Breast epithelium (tissue), 4 donors: ENCODE results near the gene PADI6. TPM values are rescaled to one million over a fixed set of nuclear protein-coding genes. Genes with fewer than 3 reads are reported as not detected.
"Not testable (repeated sequence)": the region's sequence is repeated elsewhere in the genome, so short reads cannot be mapped to it uniquely, and the experiment has no call there.

Experiments used
- DNase-seq, 2 donors: peaks; one replicate each; pipeline ENCODE4 v3.0.0-alpha.2; 2019; ENCODE audit warnings: low spot score in 2 of 2
- H3K27ac ChIP-seq, 2 donors: fragments of 200-600 bp; sonication (generic) in 1 of 2; one replicate each; pipeline ENCODE4 v1.5.1; 2016 to 2019; ENCODE audit warnings: mild to moderate bottlenecking in 1 of 2
- H3K27me3 ChIP-seq, 2 donors: fragments of 200-600 bp; sonication (generic) in 1 of 2; one replicate each; pipeline versions ENCODE4 v1.5.1 to v1.6.0; 2017 to 2019; ENCODE audit warnings: control low read depth in 1 of 2, mild to moderate bottlenecking in 1 of 2
- H3K36me3 ChIP-seq: fragments of 200-600 bp; one replicate; pipeline ENCODE4 v1.5.1; 2019
- H3K4me1 ChIP-seq, 2 donors: fragments of 200-600 bp; sonication (generic); one replicate each; pipeline ENCODE4 v1.5.1; 2016 to 2019; ENCODE audit warnings: control low read depth in 1 of 2
- H3K4me3 ChIP-seq, 3 donors: fragments of 200-600 bp; sonication (generic); 1 replicate in 2 of 3; 2 replicates in 1 of 3; pipeline ENCODE4 v1.5.1; 2016 to 2019; ENCODE audit warnings: mild to moderate bottlenecking in 3 of 3, moderate library complexity in 2 of 3
- H3K9me3 ChIP-seq, 2 donors: fragments of 200-600 bp; sonication (generic) in 1 of 2; one replicate each; pipeline ENCODE4 v1.5.1; 2016 to 2019; ENCODE audit warnings: control low read depth in 1 of 2
- POLR2A ChIP-seq: fragments of 450-650 bp; IDR thresholded peaks from one replicate; pipeline ENCODE4 v1.6.1; 2016; ENCODE audit warnings: antibody characterized with exemption, mild to moderate bottlenecking, moderate library complexity
- POLR2AphosphoS5 ChIP-seq, 3 donors: sonication (generic); formaldehyde crosslinking; IDR thresholded peaks; one replicate each; pipeline ENCODE4 v1.6.1; 2017; ENCODE audit warnings: antibody characterized with exemption in 3 of 3
- intact Hi-C: fragments of 100-400 bp; cut with DNase I; formaldehyde crosslinking; loops from one replicate; pipeline ENCODE4 v1.15.1; 2023; ENCODE audit warnings: low total_unique reads
- total RNA-seq, 3 donors: library from RNA; depleted of rRNA; stranded (reverse); fragments of >200 nt; gene quantifications; one replicate each; pipeline ENCODE4 v1.1.0, GENCODE V29; 2016
- TF ChIP-seq, protein P1 (sequence below), 3 donors: fragments of 450-650 bp; IDR thresholded peaks; one replicate each; pipeline ENCODE4 v1.5.1; 2016 to 2017; ENCODE audit warnings: antibody characterized with exemption in 3 of 3, mild to moderate bottlenecking in 3 of 3, moderate library complexity in 3 of 3

Gene PADI6
- total RNA-seq, 3 donors from 2014 or later, result not detected

DNA sequence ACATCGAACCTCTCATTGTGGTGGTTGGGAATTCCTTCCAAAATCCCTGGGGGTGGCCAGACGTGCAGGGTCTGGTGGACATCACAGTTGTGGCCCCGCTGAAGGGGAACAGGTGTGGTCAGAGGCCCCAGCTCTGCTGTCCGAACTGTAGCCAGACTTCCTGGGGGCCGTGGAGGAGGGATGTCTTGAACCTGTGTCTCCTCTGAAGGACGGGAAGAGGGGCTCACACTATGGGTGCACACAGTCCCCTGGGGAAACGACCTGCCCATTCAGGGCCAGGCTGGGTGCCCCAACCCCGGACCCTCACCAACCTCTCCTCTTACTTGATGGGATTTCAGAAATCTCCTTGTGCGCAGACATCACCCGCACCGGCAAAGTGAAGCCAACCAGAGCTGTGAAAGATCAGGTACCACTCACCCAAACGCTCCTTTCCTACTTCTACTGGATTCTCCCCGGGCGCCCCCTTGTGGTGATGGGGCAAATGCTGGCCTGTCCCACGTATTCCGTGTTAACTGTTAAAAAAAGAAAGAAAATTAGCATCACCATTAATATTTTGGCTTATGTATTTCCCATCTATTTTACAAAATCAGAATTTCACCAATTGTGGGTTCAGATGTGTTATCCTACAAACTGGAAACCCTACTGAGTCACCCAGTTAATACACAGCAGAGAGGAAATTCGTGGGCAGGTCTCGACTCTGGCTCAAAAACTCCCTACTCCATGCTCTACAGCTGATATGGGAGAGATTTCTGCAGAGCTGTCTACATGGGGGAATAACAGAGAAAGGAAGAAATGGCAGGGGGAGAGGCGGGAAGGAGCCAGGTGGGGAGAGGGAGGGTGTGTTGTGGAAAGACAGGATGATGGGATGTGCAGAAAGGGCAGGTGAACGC, 35.9 kb upstream of the PADI6 start:
- intact Hi-C loops, result no loop called here
- TF ChIP-seq POLR2A (no peak), POLR2AphosphoS5 (IDR thresholded peaks at IDR 0.05) (no peak)
- TF ChIP-seq, protein P1, sequence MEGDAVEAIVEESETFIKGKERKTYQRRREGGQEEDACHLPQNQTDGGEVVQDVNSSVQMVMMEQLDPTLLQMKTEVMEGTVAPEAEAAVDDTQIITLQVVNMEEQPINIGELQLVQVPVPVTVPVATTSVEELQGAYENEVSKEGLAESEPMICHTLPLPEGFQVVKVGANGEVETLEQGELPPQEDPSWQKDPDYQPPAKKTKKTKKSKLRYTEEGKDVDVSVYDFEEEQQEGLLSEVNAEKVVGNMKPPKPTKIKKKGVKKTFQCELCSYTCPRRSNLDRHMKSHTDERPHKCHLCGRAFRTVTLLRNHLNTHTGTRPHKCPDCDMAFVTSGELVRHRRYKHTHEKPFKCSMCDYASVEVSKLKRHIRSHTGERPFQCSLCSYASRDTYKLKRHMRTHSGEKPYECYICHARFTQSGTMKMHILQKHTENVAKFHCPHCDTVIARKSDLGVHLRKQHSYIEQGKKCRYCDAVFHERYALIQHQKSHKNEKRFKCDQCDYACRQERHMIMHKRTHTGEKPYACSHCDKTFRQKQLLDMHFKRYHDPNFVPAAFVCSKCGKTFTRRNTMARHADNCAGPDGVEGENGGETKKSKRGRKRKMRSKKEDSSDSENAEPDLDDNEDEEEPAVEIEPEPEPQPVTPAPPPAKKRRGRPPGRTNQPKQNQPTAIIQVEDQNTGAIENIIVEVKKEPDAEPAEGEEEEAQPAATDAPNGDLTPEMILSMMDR (IDR thresholded peaks at IDR 0.05), result peak; percentile 59 to 80 (median 59)
- no peak overlapping the region for H3K4me3 ChIP-seq
- no peaks in the 10 kb centered on the region for H3K9me3 ChIP-seq
- H3K36me3 ChIP-seq, result no peaks in the 10 kb centered on the region
- no peak overlapping the region for H3K27ac ChIP-seq
- no peaks in the 10 kb centered on the region for H3K4me1 ChIP-seq
- H3K27me3 ChIP-seq, result no peaks in the 10 kb centered on the region
- peak; percentile 54 to 83 for DNase-seq

DNA sequence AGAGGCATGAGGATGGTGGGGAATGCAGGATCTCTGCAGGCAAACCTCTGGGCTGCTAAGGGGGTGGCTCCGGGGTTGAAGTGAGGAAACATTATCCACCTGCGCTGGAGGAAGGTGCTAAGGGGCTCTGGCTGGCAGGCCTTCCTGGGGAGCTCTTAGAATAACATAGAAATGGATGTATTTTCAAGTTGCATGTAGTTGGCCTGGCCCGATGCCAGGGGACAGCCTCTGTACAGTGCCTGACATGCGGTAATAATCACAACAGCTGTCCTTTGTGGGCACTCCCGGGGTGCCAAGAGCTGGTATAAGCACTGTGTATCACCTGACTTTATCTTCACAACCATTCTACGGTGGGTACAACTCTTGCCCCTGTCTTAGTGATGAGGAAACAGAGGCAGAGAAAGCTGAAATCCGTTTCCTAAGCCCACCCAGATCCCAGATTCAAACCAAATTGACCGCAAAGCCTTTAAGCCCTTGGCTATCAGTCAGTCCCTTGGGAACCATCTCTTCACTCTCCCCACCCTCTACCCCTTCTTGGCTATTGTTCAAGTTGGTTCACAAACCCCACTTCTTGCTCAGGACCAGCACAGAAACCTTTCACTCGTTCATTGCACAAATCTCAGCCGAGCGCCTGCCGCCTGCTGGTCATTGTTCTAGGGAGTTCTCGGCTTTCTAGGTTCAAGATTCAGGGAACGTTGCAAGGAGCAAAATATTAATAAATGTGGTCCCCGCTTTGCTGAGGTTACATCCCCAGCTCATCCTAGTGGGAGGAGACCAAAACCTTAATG, 33.1 kb upstream of the PADI6 start:
- no peaks in the 10 kb centered on the region for H3K4me1 ChIP-seq
- H3K27me3 ChIP-seq, result no peaks in the 10 kb centered on the region
- intact Hi-C loops, result no loop called here
- no peaks in the 10 kb centered on the region for H3K36me3 ChIP-seq
- H3K4me3 ChIP-seq, result no peak overlapping the region
- TF ChIP-seq POLR2AphosphoS5 (IDR thresholded peaks at IDR 0.05) (no peak), POLR2A (no peak)
- TF ChIP-seq, protein P1 (IDR thresholded peaks at IDR 0.05), result no peak
- no peak overlapping the region for H3K27ac ChIP-seq
- H3K9me3 ChIP-seq, result no peaks in the 10 kb centered on the region
- DNase-seq, result no peak

DNA sequence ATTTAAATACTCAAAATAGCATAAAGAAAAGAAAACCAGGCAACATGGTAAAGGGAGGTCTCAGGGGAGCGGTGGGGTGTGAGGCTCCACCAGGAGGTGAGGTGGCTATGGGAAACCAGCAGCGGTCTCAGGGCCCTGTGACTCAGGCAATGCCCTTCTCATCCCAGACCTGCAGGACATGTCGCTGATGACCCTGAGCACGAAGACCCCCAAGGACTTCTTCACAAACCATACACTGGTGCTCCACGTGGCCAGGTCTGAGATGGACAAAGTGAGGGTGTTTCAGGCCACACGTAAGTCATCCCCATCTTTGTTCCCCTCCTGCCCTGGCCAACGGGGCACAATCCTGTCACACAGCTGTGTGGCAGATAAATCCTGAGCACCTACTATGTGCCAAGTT, 32.5 kb upstream of the PADI6 start:
- Histone ChIP-seq H3K4me1 (no peaks in the 10 kb centered on the region), H3K9me3 (no peaks in the 10 kb centered on the region), H3K36me3 (no peaks in the 10 kb centered on the region), H3K27ac (no peak overlapping the region), H3K27me3 (no peaks in the 10 kb centered on the region), H3K4me3 (no peak overlapping the region)
- intact Hi-C loops, result no loop called here
- TF ChIP-seq POLR2A (no peak), POLR2AphosphoS5 (IDR thresholded peaks at IDR 0.05) (no peak)
- TF ChIP-seq, protein P1 (IDR thresholded peaks at IDR 0.05), result no peak
- no peak for DNase-seq

DNA sequence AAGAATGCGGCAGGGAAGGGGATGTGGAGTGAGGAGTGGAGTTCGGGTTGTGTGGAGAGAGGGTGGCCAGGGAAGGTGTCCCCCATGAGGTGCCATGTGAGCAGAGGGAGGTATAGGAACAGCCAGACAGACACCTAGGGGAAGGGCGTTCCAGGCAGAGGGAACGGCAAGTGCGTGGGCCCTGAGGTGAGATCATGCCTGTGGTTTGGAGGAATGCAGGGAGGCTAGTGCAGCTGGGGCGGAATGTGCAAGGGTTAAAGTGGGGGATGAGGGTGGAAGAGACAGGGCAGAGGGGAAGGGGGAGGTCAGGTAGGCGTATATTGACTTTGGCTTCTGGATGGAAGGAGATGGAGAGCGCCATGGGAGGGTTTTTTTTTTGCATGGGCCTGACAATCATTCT, 31.6 kb upstream of the PADI6 start:
- TF ChIP-seq POLR2AphosphoS5 (IDR thresholded peaks at IDR 0.05), result no peak
- TF ChIP-seq POLR2A, result no peak
- TF ChIP-seq, protein P1 (IDR thresholded peaks at IDR 0.05), result no peak
- Histone ChIP-seq H3K4me3 (no peak overlapping the region), H3K9me3 (no peaks in the 10 kb centered on the region), H3K4me1 (no peaks in the 10 kb centered on the region), H3K27me3 (no peaks in the 10 kb centered on the region), H3K27ac (no peak overlapping the region), H3K36me3 (no peaks in the 10 kb centered on the region)
- intact Hi-C loops, result no loop called here
- DNase-seq, result no peak

DNA sequence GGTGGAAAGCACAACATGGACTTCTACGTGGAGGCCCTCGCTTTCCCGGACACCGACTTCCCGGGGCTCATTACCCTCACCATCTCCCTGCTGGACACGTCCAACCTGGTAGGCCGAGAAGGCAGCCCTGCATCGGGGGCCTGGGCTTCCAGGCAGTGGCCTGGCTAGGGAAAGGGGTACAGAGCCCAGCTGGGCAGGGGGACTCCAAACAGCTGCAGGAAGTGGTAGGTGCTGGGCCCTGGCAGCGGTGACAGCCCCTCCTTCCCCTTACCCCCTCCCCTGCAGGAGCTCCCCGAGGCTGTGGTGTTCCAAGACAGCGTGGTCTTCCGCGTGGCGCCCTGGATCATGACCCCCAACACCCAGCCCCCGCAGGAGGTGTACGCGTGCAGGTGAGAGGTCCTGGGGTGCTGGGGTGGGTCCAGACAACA, 30.0 kb upstream of the PADI6 start:
- Histone ChIP-seq H3K27me3 (no peaks in the 10 kb centered on the region), H3K27ac (no peak overlapping the region), H3K36me3 (no peaks in the 10 kb centered on the region), H3K4me1 (no peaks in the 10 kb centered on the region), H3K9me3 (no peaks in the 10 kb centered on the region), H3K4me3 (no peak overlapping the region)
- TF ChIP-seq, protein P1 (IDR thresholded peaks at IDR 0.05), result no peak
- no peak for TF ChIP-seq POLR2A
- TF ChIP-seq POLR2AphosphoS5 (IDR thresholded peaks at IDR 0.05), result no peak
- no peak for DNase-seq
- intact Hi-C loops, result no loop called here

DNA sequence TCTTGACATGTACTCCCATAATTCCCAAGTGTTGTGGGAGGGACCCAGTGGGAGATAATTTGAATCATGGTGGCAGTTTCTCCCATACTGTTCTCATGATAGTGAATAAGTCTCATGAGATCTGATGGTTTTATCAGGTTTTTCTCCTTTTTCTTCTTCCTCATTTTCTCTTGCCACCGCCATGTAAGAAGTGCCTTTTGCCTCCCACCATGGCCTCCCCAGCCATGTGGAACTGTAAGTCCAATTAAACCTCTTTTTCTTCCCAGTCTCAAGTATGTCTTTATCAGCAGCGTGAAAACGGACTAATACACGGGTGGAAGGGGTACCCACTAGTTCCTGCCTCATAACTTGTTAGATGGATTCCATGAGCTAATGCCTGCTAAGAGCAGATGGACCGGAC, 26.5 kb upstream of the PADI6 start:
- H3K27ac ChIP-seq, H3K27me3 ChIP-seq, H3K9me3 ChIP-seq, H3K36me3 ChIP-seq, H3K4me3 ChIP-seq, intact Hi-C loops, DNase-seq, H3K4me1 ChIP-seq: not testable (repeated sequence)
